ENCODE data around the gene DDAH2. TPM values are rescaled to one million over a fixed set of nuclear protein-coding genes. Genes with fewer than 3 reads are reported as not detected.

DDAH2 gene
- total and polyA plus RNA-seq, 10 of the 15 experiments (the other 5 are each of a cell fraction or from before 2014, with no cell fraction given), result 0.35 to 9.9 (median 6.2) TPM

DNA sequence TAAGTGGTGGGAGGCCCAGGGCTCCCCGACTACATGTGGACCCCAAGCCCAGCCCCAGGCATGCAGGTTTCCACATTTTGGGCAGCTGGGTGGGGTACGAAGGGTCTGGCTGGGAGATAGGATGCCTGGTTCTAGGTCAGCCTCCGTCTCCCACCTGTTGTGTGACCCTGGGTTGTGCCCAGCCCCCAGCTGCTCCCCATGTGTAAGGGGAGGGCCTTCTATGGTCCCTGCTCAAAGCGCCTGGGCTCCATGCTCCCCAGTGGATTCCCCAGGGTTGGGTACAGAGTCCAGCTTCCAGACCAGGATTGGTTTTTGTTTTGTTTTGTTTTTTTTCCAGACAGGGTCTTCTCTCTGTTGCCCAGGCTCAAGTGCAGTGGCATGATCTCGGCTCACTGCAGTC lies 49.1 kb upstream of the DDAH2 start:
- intact Hi-C loops (cut with micrococcal nuclease; ENCODE audit: unreplicated experiment) (loop anchor here (10.0 kb wide), 1 partner anchor 47 kb away; the partner anchor contains the start of gene HSPA1B), in situ Hi-C loops (cut with MboI) (no loop called here)
- Histone ChIP-seq H3K4me3 (no peak overlapping the region), H3K36me3 (ENCODE audit: control insufficient read depth in 2 of 2, insufficient read depth in 2 of 2, low read length in 1 of 2) (peaks cover 0 to 34% of the 10 kb centered on the region in 2 experiments; a peak in 3 of 4 replicates), H3K4me1 (ENCODE audit: control insufficient read depth, insufficient read depth, low read length) (peaks cover 18% of the 10 kb centered on the region), H3K4me2 (ENCODE audit: control insufficient read depth, insufficient read depth) (no peak overlapping the region), H3K27ac (ENCODE audit: control insufficient read depth, insufficient read depth) (no peak overlapping the region), H3K27me3 (replicated peaks in 1 of 2; ENCODE audit: control insufficient read depth in 2 of 2, insufficient read depth in 2 of 2, low read length in 1 of 2) (no peaks in the 10 kb centered on the region), H3K9me3 (replicated peaks; ENCODE audit: control insufficient read depth, insufficient read depth, low read length) (no peaks in the 10 kb centered on the region), H3K79me2 (ENCODE audit: control insufficient read depth, insufficient read depth, low read length) (no peaks in the 10 kb centered on the region), H3K9ac (ENCODE audit: control insufficient read depth, insufficient read depth, low read length) (no peak overlapping the region), H4K20me1 (ENCODE audit: control insufficient read depth, insufficient read depth) (no peaks in the 10 kb centered on the region), H2AFZ (ENCODE audit: control insufficient read depth, low read depth, low read length) (no peak overlapping the region)
- ChIA-PET POLR2A (interaction anchor here (1.0 to 3.2 kb wide), 7 partner anchors 12 to 114 kb away, joined by 3 to 12 read pairs (median 5); partner anchors contain the start of genes HSPA1A, HSPA1L, LSM2 and VARS1), CTCF (interaction anchor here (1.9 to 4.1 kb wide), 3 partner anchors 10 to 17 kb away, joined by 6 to 12 read pairs (median 8); partner anchors contain the start of gene VARS1), RAD21 (ENCODE audit: unreplicated experiment) (interaction anchor here (1.1 to 2.1 kb wide), 2 partner anchors 18 to 52 kb away, joined by 3 to 8 read pairs; no protein-coding TSS in a partner anchor), SMC1A (ENCODE audit: uncharacterized antibody, unreplicated experiment) (interaction anchor here (1.1 to 1.2 kb wide), 4 partner anchors 8 to 83 kb away, joined by 3 to 6 read pairs (median 4); partner anchors contain the start of gene VARS1)
- FAIRE-seq (no peak), DNase-seq (ENCODE audit: low read depth, low spot score) (no peak), ATAC-seq (no peak)
- BruUV-seq (replicated peaks), result no TSS peak
- 91% methylated on average over 5 of the region's 5 CpGs for WGBS (ENCODE audit: insufficient coverage, insufficient replicate concordance, low lambda C conversion rate, missing lambda C conversion rate)
- no peak for TF ChIP-seq EED (IDR thresholded peaks at IDR 0.05; ENCODE audit: low read depth)

DNA sequence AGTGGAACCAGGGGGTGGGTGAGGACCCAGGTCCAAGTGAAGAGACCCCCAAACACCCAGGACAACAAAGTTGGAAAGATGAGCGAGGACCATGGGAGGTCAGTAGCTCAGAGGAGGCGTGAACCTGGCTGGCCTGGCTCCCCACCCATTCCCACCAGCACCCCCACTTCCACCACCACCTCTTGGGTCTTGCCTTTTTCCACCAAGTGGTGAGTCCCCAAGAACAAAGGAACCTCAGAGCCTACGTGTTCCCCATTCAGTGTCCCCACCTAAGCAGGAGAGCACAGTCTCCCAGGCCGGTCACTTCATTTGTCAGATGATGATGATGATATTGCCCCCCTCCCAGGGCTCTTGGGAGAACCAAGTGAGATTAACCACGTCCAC lies 48.6 kb upstream of the DDAH2 start:
- H3K27me3 ChIP-seq (replicated peaks in 1 of 2; ENCODE audit: control insufficient read depth in 2 of 2, insufficient read depth in 2 of 2, low read length in 1 of 2), result no peaks in the 10 kb centered on the region
- no peak overlapping the region for H2AFZ ChIP-seq (ENCODE audit: control insufficient read depth, low read depth, low read length)
- peaks cover 0 to 34% of the 10 kb centered on the region in 2 experiments; a peak in 3 of 4 replicates for H3K36me3 ChIP-seq (ENCODE audit: control insufficient read depth in 2 of 2, insufficient read depth in 2 of 2, low read length in 1 of 2)
- ChIA-PET POLR2A (interaction anchor here (1.0 to 3.2 kb wide), 10 partner anchors 9 to 114 kb away, joined by 3 to 12 read pairs (median 6); partner anchors contain the start of genes HSPA1A, HSPA1L, LSM2 and VARS1), CTCF (interaction anchor here (1.9 to 4.1 kb wide), 3 partner anchors 11 to 18 kb away, joined by 6 to 12 read pairs (median 8); partner anchors contain the start of gene VARS1), RAD21 (ENCODE audit: unreplicated experiment) (interaction anchor here (0.8 to 2.1 kb wide), 5 partner anchors 14 to 53 kb away, joined by 3 to 8 read pairs (median 5); partner anchors contain the start of gene VARS1), SMC1A (ENCODE audit: uncharacterized antibody, unreplicated experiment) (interaction anchor here (1.1 to 1.2 kb wide), 4 partner anchors 9 to 83 kb away, joined by 3 to 6 read pairs (median 4); partner anchors contain the start of gene VARS1)
- H3K27ac ChIP-seq (ENCODE audit: control insufficient read depth, insufficient read depth), result 0 out of 2 replicates have a peak overlapping the region, but pooled peaks have one; percentile 37
- no peaks in the 10 kb centered on the region for H3K9me3 ChIP-seq (replicated peaks; ENCODE audit: control insufficient read depth, insufficient read depth, low read length)
- DNase-seq (ENCODE audit: low read depth, low spot score) (no peak), FAIRE-seq (peak; percentile 7), ATAC-seq (no peak)
- intact Hi-C loops (cut with micrococcal nuclease; ENCODE audit: unreplicated experiment), result loop anchor here (1.0 to 10.0 kb wide), 2 partner anchors 12 to 47 kb away; partner anchors contain the start of gene HSPA1B
- peaks cover 18% of the 10 kb centered on the region for H3K4me1 ChIP-seq (ENCODE audit: control insufficient read depth, insufficient read depth, low read length)
- no peak overlapping the region for H3K4me3 ChIP-seq
- in situ Hi-C loops (cut with MboI), result no loop called here
- TF ChIP-seq, protein P1, sequence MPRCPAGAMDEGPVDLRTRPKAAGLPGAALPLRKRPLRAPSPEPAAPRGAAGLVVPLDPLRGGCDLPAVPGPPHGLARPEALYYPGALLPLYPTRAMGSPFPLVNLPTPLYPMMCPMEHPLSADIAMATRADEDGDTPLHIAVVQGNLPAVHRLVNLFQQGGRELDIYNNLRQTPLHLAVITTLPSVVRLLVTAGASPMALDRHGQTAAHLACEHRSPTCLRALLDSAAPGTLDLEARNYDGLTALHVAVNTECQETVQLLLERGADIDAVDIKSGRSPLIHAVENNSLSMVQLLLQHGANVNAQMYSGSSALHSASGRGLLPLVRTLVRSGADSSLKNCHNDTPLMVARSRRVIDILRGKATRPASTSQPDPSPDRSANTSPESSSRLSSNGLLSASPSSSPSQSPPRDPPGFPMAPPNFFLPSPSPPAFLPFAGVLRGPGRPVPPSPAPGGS (IDR thresholded peaks at IDR 0.05; ENCODE audit: borderline replicate concordance, insufficient read depth, low read depth, low read length, poor library complexity, severe bottlenecking), result no peak
- TF ChIP-seq KLF5 (IDR thresholded peaks at IDR 0.05; ENCODE audit: partially characterized antibody) (no peak), NR2C2 (IDR thresholded peaks at IDR 0.05; ENCODE audit: borderline replicate concordance, control insufficient read depth, insufficient read length, low read depth) (no peak), ZBED1 (IDR thresholded peaks at IDR 0.05; ENCODE audit: borderline replicate concordance) (no peak), ATF7 (IDR thresholded peaks at IDR 0.05; ENCODE audit: low read depth) (no peak), CEBPB (IDR thresholded peaks at IDR 0.05; ENCODE audit: borderline replicate concordance in 1 of 2, low read depth in 2 of 2, low read length in 2 of 2) (no peak), IKZF2 (IDR thresholded peaks at IDR 0.05) (no peak), RCOR1 (conservative IDR thresholded peaks at IDR 0.05; ENCODE audit: low read depth, low read length) (no peak), NFYA (IDR thresholded peaks at IDR 0.05; ENCODE audit: borderline replicate concordance, low read depth, low read length) (no peak)
- no peaks in the 10 kb centered on the region for H3K79me2 ChIP-seq (ENCODE audit: control insufficient read depth, insufficient read depth, low read length)
- 89% methylated on average over 5 of the region's 5 CpGs for WGBS (ENCODE audit: insufficient coverage, insufficient replicate concordance, low lambda C conversion rate, missing lambda C conversion rate)
- BruUV-seq (replicated peaks), result no TSS peak
- H3K9ac ChIP-seq (ENCODE audit: control insufficient read depth, insufficient read depth, low read length), result no peak overlapping the region
- no peaks in the 10 kb centered on the region for H4K20me1 ChIP-seq (ENCODE audit: control insufficient read depth, insufficient read depth)
- H3K4me2 ChIP-seq (ENCODE audit: control insufficient read depth, insufficient read depth), result 0 out of 2 replicates have a peak overlapping the region, but pooled peaks have one; percentile 62
